Spinal cord (tissue), 10 donors: Measurements from ENCODE around the gene TRAPPC2L. TPM values are rescaled to one million over a fixed set of nuclear protein-coding genes. Genes with fewer than 3 reads are reported as not detected.

Experiments used
- DNase-seq, 6 donors: peaks; one replicate each; pipeline versions ENCODE4 v3.0.0 to v3.0.0-alpha.2; 2013 to 2015; ENCODE audit warnings: low spot score in 6 of 6, low read depth in 4 of 6
- H3K27ac ChIP-seq: one replicate; pipeline ENCODE4 v1.5.1; 2013; ENCODE audit warnings: low read depth, low read length, control low read depth
- H3K27me3 ChIP-seq: one replicate; pipeline ENCODE4 v1.6.1; 2013; ENCODE audit warnings: low read length; ENCODE audit not compliant: control insufficient read depth, insufficient read depth
- H3K36me3 ChIP-seq: one replicate; pipeline ENCODE4 v1.6.1; 2013; ENCODE audit warnings: low read length; ENCODE audit not compliant: control insufficient read depth, insufficient read depth
- H3K4me1 ChIP-seq: one replicate; pipeline ENCODE4 v1.6.1; 2013; ENCODE audit warnings: low read length; ENCODE audit not compliant: control insufficient read depth, insufficient read depth
- H3K4me3 ChIP-seq: one replicate; pipeline ENCODE4 v1.5.1; 2013; ENCODE audit warnings: low read depth, low read length, control low read depth
- H3K9me3 ChIP-seq: one replicate; pipeline ENCODE4 v1.6.1; 2013; ENCODE audit warnings: low read length; ENCODE audit not compliant: control insufficient read depth, insufficient read depth
- WGBS: methylation state at CpG from one replicate; pipeline ENCODE4 v1.1.5; 2013; ENCODE audit warnings: missing lambda C conversion rate; ENCODE audit not compliant: insufficient coverage; 5-methylcytosine and 5-hydroxymethylcytosine counted together
- polyA plus RNA-seq, 2 donors: library from polyadenylated mRNA; unstranded; fragments of 120-200 nt; gene quantifications; one replicate each; pipeline ENCODE4 v1.2.1, GENCODE V29; 2013; ENCODE audit not compliant: insufficient read length in 2 of 2
- total RNA-seq, 2 donors: library from RNA; depleted of rRNA in 1 of 2; stranded (reverse); fragments of 120-200 nt in 1 of 2; fragments of >200 nt in 1 of 2; gene quantifications; one replicate each; pipeline versions ENCODE4 v1.2.3 to v1.2.4, GENCODE V29; 2013 to 2014
- donor health status: healthy.

The TRAPPC2L gene
- total and polyA plus RNA-seq, 4 donors = 36.3 to 131 (median 89.9) TPM

DNA sequence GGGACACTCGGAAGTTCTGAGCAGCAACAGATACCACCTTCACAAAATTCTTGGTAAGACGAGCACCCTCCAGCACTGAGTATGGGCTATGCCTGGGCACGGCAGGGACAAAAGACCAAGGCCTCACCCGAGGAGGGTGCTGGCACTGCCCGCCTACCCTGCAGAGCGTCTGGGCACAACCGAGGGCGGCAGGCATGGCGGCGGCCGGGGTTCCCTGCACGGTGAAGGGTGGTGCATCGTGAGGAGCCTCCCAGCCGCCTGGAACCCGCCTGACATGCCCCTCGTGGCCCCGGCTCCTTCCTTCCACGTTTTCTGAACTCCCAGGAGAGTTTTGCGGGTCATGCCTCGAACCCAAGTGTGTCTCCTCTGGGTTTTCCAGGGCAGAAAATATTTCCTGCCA is 19.1 kb upstream of the TRAPPC2L start:
- Histone ChIP-seq H3K9me3 (no peaks in the 10 kb centered on the region), H3K36me3 (peaks cover 96% of the 10 kb centered on the region), H3K4me3 (no peak overlapping the region), H3K27me3 (no peaks in the 10 kb centered on the region), H3K27ac (no peak overlapping the region), H3K4me1 (no peaks in the 10 kb centered on the region)
- no peak for DNase-seq
- WGBS = 95% methylated on average over 19 of the region's 20 CpGs

DNA sequence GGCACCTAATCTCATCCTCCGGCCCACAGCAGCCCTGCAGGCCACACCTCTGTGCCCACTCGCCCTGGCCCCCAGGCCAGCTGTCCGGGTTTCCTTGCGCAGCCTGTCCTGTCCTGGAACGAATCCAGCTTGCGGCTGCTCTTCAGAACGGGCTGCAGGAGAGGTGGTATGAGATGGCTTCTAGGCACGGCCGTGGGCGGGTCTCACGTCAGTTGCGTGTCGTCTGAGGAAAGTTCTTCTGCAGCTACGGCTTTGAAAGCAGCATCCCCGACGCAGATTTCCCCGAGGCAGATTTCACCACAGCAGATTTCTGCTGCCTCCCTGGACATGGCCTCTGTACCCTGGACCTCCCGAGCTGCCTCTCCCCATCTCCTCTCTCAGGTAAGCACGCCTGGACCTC is 18.4 kb upstream of the TRAPPC2L start:
- Histone ChIP-seq H3K4me3 (no peak overlapping the region), H3K36me3 (peaks cover 97% of the 10 kb centered on the region), H3K27ac (no peak overlapping the region), H3K4me1 (no peaks in the 10 kb centered on the region), H3K27me3 (no peaks in the 10 kb centered on the region), H3K9me3 (no peaks in the 10 kb centered on the region)
- no peak for DNase-seq
- whole genome bisulfite sequencing = 95% methylated on average over 19 of the region's 19 CpGs

DNA sequence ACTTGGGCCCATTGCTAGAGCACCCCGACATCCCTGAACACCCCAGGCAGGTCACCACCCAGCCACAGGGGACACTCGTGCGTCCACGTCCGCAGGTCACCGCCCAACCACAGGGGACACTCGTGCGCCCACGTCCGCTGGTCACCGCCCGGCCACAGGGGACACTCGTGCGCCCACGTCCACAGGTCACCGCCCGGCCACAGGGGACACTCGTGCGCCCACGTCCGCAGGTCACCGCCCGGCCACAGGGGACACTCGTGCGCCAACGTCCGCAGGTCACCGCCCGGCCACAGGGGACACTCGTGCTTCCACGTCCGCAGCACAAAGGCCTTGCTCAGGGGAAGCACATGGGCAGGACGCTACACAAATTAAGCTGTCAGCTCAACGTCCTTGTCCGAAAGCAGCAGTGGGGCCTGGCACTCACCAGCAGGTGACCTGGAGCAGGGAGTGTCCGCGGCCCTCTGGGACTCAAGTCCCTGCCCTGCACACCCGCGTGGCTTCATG is 17.8 kb upstream of the TRAPPC2L start:
- H3K4me1 ChIP-seq = no peaks in the 10 kb centered on the region
- H3K36me3 ChIP-seq = peaks cover 97% of the 10 kb centered on the region
- no peaks in the 10 kb centered on the region for H3K9me3 ChIP-seq
- no peak for DNase-seq
- no peak overlapping the region for H3K4me3 ChIP-seq
- H3K27ac ChIP-seq = no peak overlapping the region
- no peaks in the 10 kb centered on the region for H3K27me3 ChIP-seq
- WGBS = 89% methylated on average over 38 of the region's 39 CpGs

DNA sequence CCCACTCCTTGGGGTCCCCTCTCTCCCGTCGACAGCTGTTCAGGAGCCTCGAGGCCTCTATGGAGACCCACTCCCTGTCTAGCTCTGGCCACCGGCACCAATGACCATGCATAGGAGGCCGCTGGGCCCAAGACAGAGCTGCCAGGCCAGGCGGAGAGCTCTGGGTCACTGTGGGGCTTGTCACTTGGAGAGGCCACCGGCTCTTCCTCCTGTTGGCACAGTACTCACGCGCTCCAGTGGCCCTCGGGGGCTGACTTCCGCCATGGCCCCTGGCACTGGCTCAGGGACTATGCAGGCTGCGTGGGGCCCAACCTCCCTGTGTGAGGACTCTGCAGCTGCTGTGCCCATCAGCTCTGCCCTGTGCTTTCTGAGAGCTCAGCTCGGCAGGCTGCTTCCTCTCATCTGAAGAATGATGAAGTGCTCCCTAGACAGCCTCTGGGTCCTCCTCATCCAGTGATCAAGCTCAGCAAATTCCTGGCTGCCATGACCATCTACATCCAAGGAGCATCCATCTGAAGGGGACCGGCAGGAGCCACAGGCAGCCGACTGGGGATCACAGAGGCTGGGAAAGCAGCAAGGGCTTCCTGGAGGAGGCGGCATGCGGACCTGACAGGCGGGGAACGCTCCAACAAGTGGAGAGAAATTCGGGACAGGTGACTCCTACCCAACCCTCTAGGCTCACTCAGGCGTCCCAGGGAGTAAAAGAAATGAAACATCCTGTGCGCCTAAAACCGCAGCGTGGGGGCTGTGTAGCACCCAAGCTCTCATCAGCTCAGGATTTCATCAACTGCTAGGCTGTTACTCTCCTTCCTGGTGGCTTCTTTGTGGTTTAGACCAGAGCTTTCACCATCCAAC is 17.0 kb upstream of the TRAPPC2L start:
- H3K9me3 ChIP-seq = no peaks in the 10 kb centered on the region
- H3K4me3 ChIP-seq = no peak overlapping the region
- no peaks in the 10 kb centered on the region for H3K27me3 ChIP-seq
- 95% methylated on average over 19 of the region's 24 CpGs for WGBS
- no peak for DNase-seq
- H3K27ac ChIP-seq = no peak overlapping the region
- H3K36me3 ChIP-seq = peaks cover 93% of the 10 kb centered on the region
- no peaks in the 10 kb centered on the region for H3K4me1 ChIP-seq

DNA sequence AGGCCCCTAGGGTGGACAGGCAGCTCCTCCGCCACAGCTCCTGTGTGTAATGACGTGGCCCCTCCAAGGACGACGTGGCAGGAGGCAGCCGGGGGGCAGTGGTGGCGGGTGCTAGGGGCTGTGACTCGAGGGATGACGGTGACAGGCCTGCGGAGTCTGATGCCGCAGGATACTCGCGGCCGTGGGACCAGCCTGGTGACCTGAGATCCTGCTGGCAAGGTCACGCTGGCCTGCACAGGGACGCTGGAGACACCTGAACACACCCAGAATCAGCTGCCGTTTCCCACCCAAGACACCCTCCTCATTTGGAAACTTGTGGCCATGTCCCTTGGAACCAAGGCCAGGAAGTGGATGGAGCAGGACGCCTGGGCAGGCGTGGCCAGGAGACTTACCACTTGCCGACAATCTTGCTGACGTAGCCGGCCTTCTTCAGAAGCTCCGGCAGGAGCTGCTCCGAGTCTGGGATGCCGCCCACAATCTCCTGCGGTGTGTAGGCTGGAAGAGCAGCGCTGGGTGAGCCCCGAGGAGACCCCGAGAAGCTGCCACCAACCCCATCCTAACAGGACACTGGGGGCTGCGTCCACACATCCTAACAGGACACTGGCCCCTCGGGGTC is 16.2 kb upstream of the TRAPPC2L start:
- DNase-seq = no peak
- H3K36me3 ChIP-seq = peaks cover 86% of the 10 kb centered on the region
- WGBS = 92% methylated on average over 30 of the region's 30 CpGs

DNA sequence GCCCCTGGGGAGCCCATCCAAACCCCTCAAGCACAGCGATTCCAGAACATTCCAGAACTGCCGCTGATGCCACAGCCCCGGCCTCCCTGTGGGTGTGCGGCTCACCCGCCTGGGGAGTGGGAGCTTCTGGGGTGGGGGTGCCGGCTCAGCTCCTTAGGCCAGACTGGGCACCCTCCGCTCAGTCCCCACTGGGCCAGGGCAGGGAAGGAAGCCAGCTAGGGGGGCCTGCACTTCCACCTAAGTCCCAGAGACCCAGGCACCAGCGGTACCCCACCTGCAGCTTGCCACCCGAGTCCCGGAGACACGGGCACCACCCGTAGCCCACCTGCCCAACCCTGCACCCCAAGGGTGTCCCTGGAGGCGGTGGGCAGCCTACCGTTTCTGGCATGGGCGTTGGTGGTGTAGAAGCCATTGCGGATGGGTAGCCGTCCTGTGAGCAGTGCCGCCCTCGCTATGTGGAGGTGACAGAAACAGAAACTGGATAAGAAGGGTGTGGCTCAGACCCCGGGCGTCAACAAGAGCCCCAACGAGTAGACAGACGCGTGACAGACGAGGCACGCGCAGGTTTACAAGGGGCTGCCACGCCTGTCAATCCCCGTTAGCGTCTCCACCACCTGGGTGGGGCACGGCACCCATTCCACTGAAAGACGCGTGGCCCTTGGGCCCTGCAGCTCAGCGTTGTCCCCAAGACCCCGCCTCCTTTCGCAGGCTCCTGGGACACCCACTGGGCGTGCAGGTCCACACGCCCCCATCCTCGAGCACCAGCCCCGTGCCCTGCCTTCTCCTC is 15.2 kb upstream of the TRAPPC2L start:
- Histone ChIP-seq H3K9me3 (no peaks in the 10 kb centered on the region), H3K36me3 (peaks cover 82% of the 10 kb centered on the region), H3K27me3 (no peaks in the 10 kb centered on the region), H3K4me1 (no peaks in the 10 kb centered on the region), H3K27ac (no peak overlapping the region), H3K4me3 (no peak overlapping the region)
- 95% methylated on average over 29 of the region's 40 CpGs for WGBS
- DNase-seq = no peak

More for the DNA sequence above, 16.2 kb upstream of the TRAPPC2L start:
- no peaks in the 10 kb centered on the region for H3K27me3 ChIP-seq
- no peaks in the 10 kb centered on the region for H3K4me1 ChIP-seq
- no peaks in the 10 kb centered on the region for H3K9me3 ChIP-seq
- H3K27ac ChIP-seq = no peak overlapping the region
- H3K4me3 ChIP-seq = no peak overlapping the region

DNA sequence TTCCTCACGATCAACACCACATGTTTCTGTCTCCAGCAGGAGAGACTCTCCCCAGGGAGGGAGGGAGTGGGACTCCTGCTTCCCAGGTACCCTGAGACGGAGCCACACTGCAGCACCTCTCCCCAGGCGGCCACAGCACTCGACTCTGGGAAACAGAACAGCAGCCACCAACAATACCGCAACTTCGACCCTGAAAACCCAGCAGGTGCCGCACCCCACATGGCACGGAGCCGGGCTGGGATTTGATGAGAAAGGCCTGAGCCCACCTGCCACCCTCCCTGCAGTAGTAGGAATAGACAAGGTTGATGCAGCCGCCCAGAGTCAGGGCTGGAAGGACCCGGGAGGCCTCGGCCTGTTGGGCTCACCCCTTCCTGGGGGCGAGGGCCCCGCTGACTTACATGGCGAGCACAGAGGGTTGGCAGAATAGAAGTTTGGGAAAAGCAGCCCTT is 14.6 kb upstream of the TRAPPC2L start:
- DNase-seq = no peak
- Histone ChIP-seq H3K36me3 (peaks cover 79% of the 10 kb centered on the region), H3K9me3 (no peaks in the 10 kb centered on the region), H3K27ac (no peak overlapping the region), H3K4me3 (no peak overlapping the region), H3K27me3 (no peaks in the 10 kb centered on the region), H3K4me1 (no peaks in the 10 kb centered on the region)
- WGBS = 84% methylated on average over 13 of the region's 15 CpGs

DNA sequence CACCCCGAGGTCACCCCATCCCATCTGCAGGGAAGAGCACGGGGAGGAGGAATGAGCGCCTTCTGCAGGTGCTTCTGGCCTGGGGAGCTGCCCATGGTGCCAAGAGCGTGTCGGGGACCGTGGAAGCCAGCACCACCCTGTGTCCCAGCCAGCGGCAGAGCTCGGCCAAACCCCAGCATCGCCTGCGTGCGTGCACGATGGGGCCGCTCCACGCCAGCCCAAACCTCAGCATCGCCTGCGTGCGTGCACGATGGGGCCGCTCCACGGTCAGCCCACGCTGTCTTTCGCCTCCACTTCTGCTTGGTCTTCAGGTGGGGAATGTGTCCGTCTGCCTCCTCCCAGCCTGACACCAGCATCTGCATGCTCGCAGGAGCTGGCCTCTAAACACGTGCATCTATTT is 14.1 kb upstream of the TRAPPC2L start:
- no peak for DNase-seq
- Histone ChIP-seq H3K36me3 (peaks cover 79% of the 10 kb centered on the region), H3K27ac (no peak overlapping the region), H3K4me3 (no peak overlapping the region), H3K27me3 (no peaks in the 10 kb centered on the region), H3K4me1 (no peaks in the 10 kb centered on the region), H3K9me3 (no peaks in the 10 kb centered on the region)
- 96% methylated on average over 25 of the region's 25 CpGs for WGBS

DNA sequence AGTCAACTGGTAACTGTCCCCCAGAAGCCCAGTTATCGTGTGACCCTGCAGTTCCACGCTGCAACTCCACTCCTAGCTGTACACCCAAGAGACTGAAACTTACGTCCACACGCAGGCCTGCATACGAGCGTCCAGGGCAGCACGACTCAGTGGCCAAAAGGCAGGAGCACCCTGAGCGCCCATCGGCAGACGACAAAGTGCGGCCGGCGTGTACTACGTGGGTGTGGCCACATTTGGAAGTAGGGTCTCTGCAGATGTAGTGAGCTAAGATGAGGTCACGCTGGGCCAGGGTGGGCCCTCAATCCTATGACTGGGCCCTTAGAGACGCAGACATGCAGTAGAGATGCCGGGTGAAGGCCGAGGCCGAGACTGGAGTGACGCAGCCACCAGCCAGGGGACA is 13.7 kb upstream of the TRAPPC2L start:
- H3K36me3 ChIP-seq = peaks cover 79% of the 10 kb centered on the region
- H3K4me3 ChIP-seq = no peak overlapping the region
- no peak for DNase-seq
- 90% methylated on average over 20 of the region's 20 CpGs for WGBS
- no peaks in the 10 kb centered on the region for H3K9me3 ChIP-seq
- no peaks in the 10 kb centered on the region for H3K4me1 ChIP-seq
- H3K27me3 ChIP-seq = no peaks in the 10 kb centered on the region
- H3K27ac ChIP-seq = no peak overlapping the region
